Lower lobe of right lung (tissue), 2 donors: Measurements from ENCODE around the gene ZFAND2B. TPM values are rescaled to one million over a fixed set of nuclear protein-coding genes. Genes with fewer than 3 reads are reported as not detected.
"Not testable (repeated sequence)": the region's sequence is repeated elsewhere in the genome, so short reads cannot be mapped to it uniquely, and the experiment has no call there.

Experiments used
- ATAC-seq, 2 donors: fragments of 200-7000 bp; cut with Tn5 transposase; one replicate each; pipeline ENCODE4 v1.9.1; 2020 to 2022; ENCODE audit warnings: mild to moderate bottlenecking in 2 of 2, moderate library complexity in 2 of 2
- DNase-seq: peaks from one replicate; pipeline ENCODE4 v3.0.0-alpha.2; 2020
- H3K27ac ChIP-seq: fragments of 200-600 bp; one replicate; pipeline ENCODE4 v1.8.0; 2022
- H3K27me3 ChIP-seq: fragments of 200-600 bp; one replicate; pipeline ENCODE4 v1.8.0; 2022; ENCODE audit warnings: low read depth
- H3K36me3 ChIP-seq: fragments of 200-600 bp; one replicate; pipeline ENCODE4 v1.8.0; 2022; ENCODE audit warnings: mild to moderate bottlenecking
- H3K4me1 ChIP-seq: fragments of 200-600 bp; one replicate; pipeline ENCODE4 v1.8.0; 2022
- H3K4me3 ChIP-seq: fragments of 200-600 bp; one replicate; pipeline ENCODE4 v1.8.0; 2022; ENCODE audit warnings: mild to moderate bottlenecking
- H3K9me3 ChIP-seq: fragments of 200-600 bp; one replicate; pipeline ENCODE4 v1.8.0; 2022
- intact Hi-C: fragments of 100-400 bp; cut with DNase I; formaldehyde crosslinking; loops from one replicate; pipeline ENCODE4 v1.11.0; 2022
- total RNA-seq: library from RNA; stranded (reverse); fragmentation: NEBNext Ultra II Directional; extraction: Animal tissue kit (Norgen Biotek cat#: 25700); gene quantifications from one replicate; pipeline ENCODE4 v1.2.1, GENCODE V29; 2021
- TF ChIP-seq, protein P1 (sequence below): fragments of 200-600 bp; IDR thresholded peaks from one replicate; pipeline ENCODE4 v1.8.0; 2022; ENCODE audit warnings: antibody characterized with exemption, mild to moderate bottlenecking
- donor health status: DM: no; HTN: yes; CAD: no; lungs with severe emphysema.

Gene ZFAND2B
- total RNA-seq, 1 donor from 2014 or later = 32.6 TPM

DNA sequence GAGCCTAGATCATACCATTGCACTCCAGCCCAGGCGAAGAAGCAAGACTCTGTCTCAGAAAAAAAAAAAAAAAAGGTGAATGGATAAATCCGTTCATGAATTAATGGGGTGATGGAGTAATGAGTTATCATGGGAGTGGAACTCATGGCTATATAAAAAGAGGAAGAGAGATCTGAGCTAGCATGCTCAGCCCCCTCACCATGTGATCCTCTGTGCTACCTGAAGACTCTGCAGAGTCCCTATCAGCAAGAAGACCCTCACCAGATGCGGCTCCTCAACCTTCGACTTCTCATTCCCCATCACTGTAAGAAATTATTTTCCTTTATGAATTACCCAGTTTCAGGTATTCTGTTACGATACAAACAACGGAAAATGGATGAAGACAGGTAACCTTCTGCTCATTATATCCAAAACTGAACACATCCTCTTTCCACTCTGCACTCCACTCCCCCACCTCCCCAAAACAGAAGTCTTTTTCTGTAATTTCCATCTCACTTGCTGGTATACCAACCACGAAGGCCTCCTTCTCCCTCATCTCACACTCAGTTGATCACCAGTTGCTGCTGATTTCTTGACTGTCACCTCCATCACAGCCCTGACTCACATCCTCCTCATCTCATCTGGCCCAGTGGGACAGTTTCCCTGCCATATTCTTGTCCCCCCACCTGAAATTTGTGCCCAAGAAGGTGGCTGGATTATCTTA, 19.7 kb upstream of the ZFAND2B start:
- H3K27me3 ChIP-seq = no peaks in the 10 kb centered on the region
- ATAC-seq (no peak), DNase-seq (no peak)
- TF ChIP-seq, protein P1, sequence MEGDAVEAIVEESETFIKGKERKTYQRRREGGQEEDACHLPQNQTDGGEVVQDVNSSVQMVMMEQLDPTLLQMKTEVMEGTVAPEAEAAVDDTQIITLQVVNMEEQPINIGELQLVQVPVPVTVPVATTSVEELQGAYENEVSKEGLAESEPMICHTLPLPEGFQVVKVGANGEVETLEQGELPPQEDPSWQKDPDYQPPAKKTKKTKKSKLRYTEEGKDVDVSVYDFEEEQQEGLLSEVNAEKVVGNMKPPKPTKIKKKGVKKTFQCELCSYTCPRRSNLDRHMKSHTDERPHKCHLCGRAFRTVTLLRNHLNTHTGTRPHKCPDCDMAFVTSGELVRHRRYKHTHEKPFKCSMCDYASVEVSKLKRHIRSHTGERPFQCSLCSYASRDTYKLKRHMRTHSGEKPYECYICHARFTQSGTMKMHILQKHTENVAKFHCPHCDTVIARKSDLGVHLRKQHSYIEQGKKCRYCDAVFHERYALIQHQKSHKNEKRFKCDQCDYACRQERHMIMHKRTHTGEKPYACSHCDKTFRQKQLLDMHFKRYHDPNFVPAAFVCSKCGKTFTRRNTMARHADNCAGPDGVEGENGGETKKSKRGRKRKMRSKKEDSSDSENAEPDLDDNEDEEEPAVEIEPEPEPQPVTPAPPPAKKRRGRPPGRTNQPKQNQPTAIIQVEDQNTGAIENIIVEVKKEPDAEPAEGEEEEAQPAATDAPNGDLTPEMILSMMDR = no peak
- H3K36me3 ChIP-seq = peaks cover 40% of the 10 kb centered on the region
- no peak overlapping the region for H3K27ac ChIP-seq
- H3K9me3 ChIP-seq = no peaks in the 10 kb centered on the region
- intact Hi-C loops = no loop called here
- no peaks in the 10 kb centered on the region for H3K4me1 ChIP-seq
- no peak overlapping the region for H3K4me3 ChIP-seq

DNA sequence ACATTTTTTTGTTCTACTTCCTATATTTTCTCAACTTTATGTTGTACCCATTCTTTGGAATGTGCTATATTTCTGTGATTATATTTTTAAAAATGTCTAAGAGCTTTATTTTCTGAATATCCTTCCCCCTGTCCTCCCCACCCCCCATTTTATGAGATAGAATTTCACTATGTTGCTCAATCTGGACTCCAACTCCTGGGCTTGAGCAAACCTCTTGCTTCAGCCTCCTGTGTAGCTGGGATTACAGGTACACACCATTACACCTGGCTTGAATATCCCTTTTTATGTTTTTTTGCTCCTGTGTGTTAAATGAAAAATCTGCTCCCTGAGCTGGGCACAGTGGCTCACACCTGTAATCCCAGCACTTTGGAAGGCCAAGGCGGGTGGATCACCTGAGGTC, 9.2 kb upstream of the ZFAND2B start:
- Histone ChIP-seq H3K4me1 (no peaks in the 10 kb centered on the region), H3K4me3 (no peak overlapping the region), H3K27me3 (no peaks in the 10 kb centered on the region), H3K36me3 (no peaks in the 10 kb centered on the region), H3K9me3 (no peaks in the 10 kb centered on the region), H3K27ac (no peak overlapping the region)
- ATAC-seq (no peak), DNase-seq (no peak)
- intact Hi-C loops = no loop called here
- TF ChIP-seq, protein P1 = no peak

DNA sequence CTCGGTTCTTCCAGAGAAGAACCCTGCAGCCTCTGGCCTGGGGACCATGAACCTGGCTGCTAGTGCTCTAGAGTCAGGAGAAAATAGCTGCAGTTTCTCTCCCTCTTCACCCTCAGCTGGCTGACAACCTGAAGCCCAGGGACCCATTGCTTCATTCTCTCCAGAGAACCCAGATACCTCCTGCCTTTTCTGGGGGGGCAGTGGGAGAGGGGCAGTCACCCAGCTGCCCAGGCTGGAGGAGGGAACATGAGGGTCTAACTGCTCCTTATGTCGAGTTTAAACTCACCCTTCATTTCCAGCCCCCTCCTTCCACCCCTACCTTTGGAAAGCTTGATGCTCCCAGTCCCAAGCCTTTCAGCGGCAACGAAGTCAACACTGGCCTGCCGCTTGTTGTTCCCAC, 7.6 kb upstream of the ZFAND2B start:
- Histone ChIP-seq H3K4me1 (no peaks in the 10 kb centered on the region), H3K4me3 (no peak overlapping the region), H3K27ac (no peak overlapping the region), H3K27me3 (no peaks in the 10 kb centered on the region), H3K9me3 (no peaks in the 10 kb centered on the region), H3K36me3 (no peaks in the 10 kb centered on the region)
- ATAC-seq = no peak
- DNase-seq = no peak
- intact Hi-C loops = no loop called here
- TF ChIP-seq, protein P1 = no peak

DNA sequence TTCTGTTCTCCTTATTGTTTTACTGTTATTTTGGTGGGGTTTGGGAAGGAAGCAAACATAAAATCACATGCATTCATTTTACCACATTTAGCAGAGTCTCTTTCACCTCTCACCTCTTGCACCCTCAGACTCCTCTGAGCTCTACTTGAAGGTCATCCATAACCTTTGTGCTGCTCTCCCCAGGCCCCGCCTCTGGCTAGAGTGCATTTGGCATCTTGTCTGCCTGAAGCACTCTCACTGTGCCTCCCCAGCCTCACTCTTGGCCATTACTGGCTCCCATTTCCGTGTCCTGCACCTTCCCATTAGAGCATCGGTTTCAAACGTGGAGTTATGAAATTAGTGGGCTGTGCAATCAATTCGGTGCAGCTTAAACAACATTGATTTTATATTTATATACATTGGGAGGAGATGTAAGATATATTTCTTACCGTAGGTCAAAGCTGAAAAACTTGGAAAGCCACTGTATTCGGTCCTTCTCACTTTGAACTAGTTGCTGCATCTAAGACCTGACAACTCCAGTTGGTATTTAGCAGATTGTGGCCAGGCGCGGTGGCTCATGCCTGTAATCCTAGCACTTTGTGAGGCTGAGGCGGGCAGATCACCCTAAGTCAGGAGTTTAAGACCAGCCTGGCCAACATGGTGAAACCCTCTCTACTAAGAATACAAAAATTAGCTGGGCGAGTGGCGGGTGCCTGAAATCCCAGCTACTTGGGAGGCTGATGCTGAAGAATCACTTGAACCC, 6.9 kb upstream of the ZFAND2B start:
- no peaks in the 10 kb centered on the region for H3K4me1 ChIP-seq
- intact Hi-C loops = no loop called here
- no peak for ATAC-seq
- H3K27ac ChIP-seq = no peak overlapping the region
- H3K9me3 ChIP-seq = no peaks in the 10 kb centered on the region
- no peaks in the 10 kb centered on the region for H3K27me3 ChIP-seq
- no peaks in the 10 kb centered on the region for H3K36me3 ChIP-seq
- H3K4me3 ChIP-seq = no peak overlapping the region
- no peak for DNase-seq
- TF ChIP-seq, protein P1 = no peak

DNA sequence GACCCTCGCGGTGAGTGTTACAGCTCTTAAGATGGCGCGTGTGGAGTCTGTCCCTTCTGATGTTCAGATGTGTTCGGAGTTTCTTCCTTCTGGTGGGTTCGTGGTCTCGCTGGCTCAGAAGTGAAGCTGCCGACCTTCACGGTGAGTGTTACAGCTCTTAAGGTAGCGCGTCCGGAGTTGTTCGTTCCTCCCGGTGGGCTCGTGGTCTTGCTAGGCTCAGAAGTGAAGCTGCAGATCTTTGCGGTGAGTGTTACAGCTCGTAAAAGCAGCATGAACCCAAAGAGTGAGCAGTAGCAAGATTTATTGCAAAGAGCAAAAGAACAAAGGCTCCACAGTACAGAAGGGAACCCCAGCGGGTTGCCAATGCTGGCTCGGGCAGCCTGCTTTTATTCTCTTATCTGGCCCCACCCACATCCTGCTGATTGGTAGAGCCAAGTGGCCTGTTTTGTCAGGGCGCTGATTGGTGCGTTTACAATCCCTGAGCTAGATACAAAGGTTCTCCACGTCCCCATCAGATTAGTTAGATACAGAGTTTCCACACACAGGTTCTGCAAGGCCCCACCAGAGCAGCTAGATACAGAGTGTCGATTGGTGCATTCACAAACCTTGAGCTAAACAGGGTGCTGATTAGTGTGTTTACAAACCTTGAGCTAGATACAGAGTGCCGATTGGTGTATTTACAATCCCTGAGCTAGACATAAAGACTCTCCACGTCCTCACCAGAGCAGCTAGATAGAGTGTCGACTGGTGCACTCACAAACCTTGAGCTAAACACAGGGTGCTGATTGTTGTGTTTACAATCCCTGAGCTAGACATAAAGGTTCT, 5.9 kb upstream of the ZFAND2B start:
- ATAC-seq, intact Hi-C loops, H3K4me3 ChIP-seq, H3K36me3 ChIP-seq, H3K4me1 ChIP-seq, DNase-seq, H3K9me3 ChIP-seq, H3K27me3 ChIP-seq, H3K27ac ChIP-seq: not testable (repeated sequence)

DNA sequence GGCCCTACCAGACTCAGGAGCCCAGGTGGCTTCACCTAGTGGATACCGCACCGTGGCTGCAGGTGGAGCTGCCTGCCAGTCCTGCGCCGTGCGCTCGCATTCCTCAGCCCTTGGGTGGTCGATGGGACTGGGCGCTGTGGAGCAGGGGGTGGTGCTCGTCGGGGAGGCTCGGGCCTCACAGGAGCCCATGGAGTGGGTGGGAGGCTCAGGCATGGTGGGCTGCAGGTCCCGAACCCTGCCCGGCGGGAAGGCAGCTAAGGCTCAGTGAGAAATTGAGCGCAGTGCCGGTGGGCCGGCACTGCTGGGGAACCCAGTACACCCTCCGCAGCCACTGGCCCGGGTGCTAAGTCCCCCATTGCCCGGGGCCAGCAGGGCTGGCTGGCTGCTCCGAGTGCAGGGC, 5.3 kb upstream of the ZFAND2B start:
- H3K36me3 ChIP-seq, DNase-seq, H3K9me3 ChIP-seq, H3K27me3 ChIP-seq, H3K27ac ChIP-seq, intact Hi-C loops, ATAC-seq, H3K4me1 ChIP-seq, H3K4me3 ChIP-seq: not testable (repeated sequence)
